WERI-Rb-1 (cell line): ENCODE results near the gene SNAP25.

Experiments used
- DNase-seq: peaks from one replicate; pipeline ENCODE4 v3.0.0-alpha.2; 2020
- H3K27ac ChIP-seq: fragments of 250-450 bp; sonication (Bioruptor Pico); 2 replicates; pipeline ENCODE4 v1.5.1; 2020; ENCODE audit warnings: mild to moderate bottlenecking, moderate library complexity
- H3K27me3 ChIP-seq: fragments of 250-450 bp; sonication (Bioruptor Pico); 2 replicates; pipeline ENCODE4 v1.5.1; 2021; ENCODE audit warnings: mild to moderate bottlenecking, low read depth, moderate library complexity; ENCODE audit not compliant: insufficient read depth, severe bottlenecking
- H3K36me3 ChIP-seq: fragments of 250-450 bp; sonication (Bioruptor Pico); 2 replicates; pipeline ENCODE4 v1.5.1; 2020; ENCODE audit warnings: mild to moderate bottlenecking, moderate library complexity
- H3K4me3 ChIP-seq: 2 replicates; pipeline ENCODE4 v1.5.1; 2011; ENCODE audit warnings: low read depth, mild to moderate bottlenecking, control low read depth, low read length
- H3K9me3 ChIP-seq: fragments of 250-450 bp; sonication (Bioruptor Pico); 2 replicates; pipeline ENCODE4 v1.5.1; 2021; ENCODE audit warnings: mild to moderate bottlenecking, moderate library complexity; ENCODE audit not compliant: severe bottlenecking
- CTCF ChIP-seq: IDR thresholded peaks from 2 replicates; pipeline ENCODE4 v1.5.1; 2011; ENCODE audit warnings: low read depth, mild to moderate bottlenecking, control low read depth, inconsistent platforms, low read length

The SNAP25 gene

GRCh38 chr20:10308652-10309051 is 90.0 kb downstream of the SNAP25 start:
- Histone ChIP-seq H3K36me3 (peaks cover 18% of the 10 kb centered on the region), H3K9me3 (no peaks in the 10 kb centered on the region), H3K27me3 (no peaks in the 10 kb centered on the region), H3K27ac (no peak overlapping the region), H3K4me3 (no peak overlapping the region)
- no peak for DNase-seq
- no peak for TF ChIP-seq CTCF

- Histone ChIP-seq H3K4me3 (no peak overlapping the region), H3K36me3 (peaks cover 18% of the 10 kb centered on the region), H3K27ac (no peak overlapping the region), H3K27me3 (no peaks in the 10 kb centered on the region), H3K9me3 (no peaks in the 10 kb centered on the region)
- TF ChIP-seq CTCF = no peak
- DNase-seq = no peak
Observed at GRCh38 chr20:10309326-10309725, 90.7 kb downstream of the SNAP25 start.

- DNase-seq = no peak
- Histone ChIP-seq H3K9me3 (peaks cover 7% of the 10 kb centered on the region), H3K27me3 (no peaks in the 10 kb centered on the region), H3K27ac (no peak overlapping the region), H3K36me3 (peaks cover 8% of the 10 kb centered on the region), H3K4me3 (no peak overlapping the region)
- TF ChIP-seq CTCF = no peak
Observed at GRCh38 chr20:10312111-10312510, 93.5 kb downstream of the SNAP25 start.

- TF ChIP-seq CTCF = no peak
- peaks cover 5% of the 10 kb centered on the region for H3K36me3 ChIP-seq
- no peaks in the 10 kb centered on the region for H3K27me3 ChIP-seq
- DNase-seq = no peak
- H3K27ac ChIP-seq = no peak overlapping the region
- peaks cover 8% of the 10 kb centered on the region for H3K9me3 ChIP-seq
- H3K4me3 ChIP-seq = peak overlapping the region; percentile 9; the same call in 1 of the 2 replicates
Observed at GRCh38 chr20:10313215-10313614, 94.6 kb downstream of the SNAP25 start.

- Histone ChIP-seq H3K4me3 (peak overlapping the region; percentile 9), H3K9me3 (peaks cover 8% of the 10 kb centered on the region), H3K27ac (peak overlapping the region; percentile 55), H3K36me3 (peaks cover 3% of the 10 kb centered on the region), H3K27me3 (no peaks in the 10 kb centered on the region)
- peak; percentile 59 for DNase-seq
- TF ChIP-seq CTCF = no peak
Observed at GRCh38 chr20:10313701-10314100, 95.1 kb downstream of the SNAP25 start.

- Histone ChIP-seq H3K36me3 (no peaks in the 10 kb centered on the region; the same call in 1 of the 2 replicates), H3K9me3 (peaks cover 8% of the 10 kb centered on the region), H3K4me3 (no peak overlapping the region; the same call in 1 of the 2 replicates), H3K27me3 (no peaks in the 10 kb centered on the region), H3K27ac (peak overlapping the region; percentile 55)
- DNase-seq = no peak
- TF ChIP-seq CTCF = no peak
Observed at GRCh38 chr20:10314198-10314597, 95.6 kb downstream of the SNAP25 start.
